Keratinocyte (primary cell): ENCODE results near the gene ARMC9. TPM values are rescaled to one million over a fixed set of nuclear protein-coding genes. Genes with fewer than 3 reads are reported as not detected.

ENCODE experiments used
- DNase-seq: peaks from one replicate; pipeline ENCODE4 v3.0.0-alpha.2; 2011; ENCODE audit warnings: low read depth, missing footprints, low spot score
- FAIRE-seq: peaks from 2 replicates; lab custom pipeline; 2011; peaks lifted over from hg19 to GRCh38; lab: Jason Lieb, UNC
- H2AFZ ChIP-seq: 2 replicates; pipeline ENCODE4 v1.6.0; 2012; ENCODE audit warnings: low read length, control low read depth, inconsistent platforms; ENCODE audit not compliant: control insufficient read depth
- H3K27ac ChIP-seq: 2 replicates; pipeline ENCODE4 v1.5.1; 2011; ENCODE audit warnings: low read length; ENCODE audit not compliant: control insufficient read depth, insufficient read depth
- H3K27me3 ChIP-seq: 3 replicates; pipeline ENCODE4 v1.6.0; 2011; ENCODE audit warnings: low read length; ENCODE audit not compliant: control insufficient read depth, insufficient read depth; ENCODE audit errors: extremely low read depth
- H3K36me3 ChIP-seq, 2 experiments: 2 replicates in 1 of 2; 3 replicates in 1 of 2; pipeline ENCODE4 v1.5.1; 2011; ENCODE audit warnings: low read length in 2 of 2, mild to moderate bottlenecking in 1 of 2; ENCODE audit not compliant: control insufficient read depth in 2 of 2, insufficient read depth in 2 of 2; ENCODE audit errors: extremely low read depth in 1 of 2
- H3K4me1 ChIP-seq: 3 replicates; pipeline ENCODE4 v1.5.1; 2011; ENCODE audit warnings: low read length; ENCODE audit not compliant: control insufficient read depth, insufficient read depth; ENCODE audit errors: extremely low read depth
- H3K4me2 ChIP-seq: 3 replicates; pipeline ENCODE4 v1.6.0; 2011; ENCODE audit warnings: low read depth, low read length; ENCODE audit not compliant: control insufficient read depth, insufficient read depth; ENCODE audit errors: extremely low read depth
- H3K4me3 ChIP-seq, 3 experiments: fragments of 200-600 bp in 1 of 3; sonication (generic) in 1 of 3; 2 replicates in 2 of 3; 3 replicates in 1 of 3; pipeline ENCODE4 v1.5.1; 2011 to 2016; ENCODE audit warnings: low read length in 3 of 3, mild to moderate bottlenecking in 3 of 3, control low read depth in 2 of 3, inconsistent platforms in 1 of 3, low read depth in 1 of 3, mixed read lengths in 1 of 3, mixed run types in 1 of 3, moderate library complexity in 1 of 3; ENCODE audit not compliant: control insufficient read depth in 2 of 3, insufficient read depth in 2 of 3; ENCODE audit errors: extremely low read depth in 1 of 3
- H3K79me2 ChIP-seq: 2 replicates; pipeline ENCODE4 v1.6.0; 2012; ENCODE audit warnings: low read length; ENCODE audit not compliant: control insufficient read depth, insufficient read depth
- H3K9ac ChIP-seq: 3 replicates; pipeline ENCODE4 v1.6.0; 2011; ENCODE audit warnings: low read length; ENCODE audit not compliant: control insufficient read depth, insufficient read depth; ENCODE audit errors: extremely low read depth
- H3K9me1 ChIP-seq: 3 replicates; pipeline ENCODE4 v1.6.0; 2011; ENCODE audit warnings: low read length; ENCODE audit not compliant: control insufficient read depth, insufficient read depth; ENCODE audit errors: extremely low read depth
- H3K9me3 ChIP-seq: 2 replicates; pipeline ENCODE4 v1.5.1; 2012; ENCODE audit warnings: low read depth, low read length; ENCODE audit not compliant: control insufficient read depth
- H4K20me1 ChIP-seq: 3 replicates; pipeline ENCODE4 v1.6.0; 2011; ENCODE audit warnings: low read length; ENCODE audit not compliant: control insufficient read depth, insufficient read depth; ENCODE audit errors: extremely low read depth
- EZH2 ChIP-seq: IDR thresholded peaks from one replicate; pipeline ENCODE4 v1.6.1; 2012; ENCODE audit warnings: inconsistent platforms, mild to moderate bottlenecking, low read length, moderate library complexity
- dilution Hi-C: fragments of 300-500 bp; cut with MboI; formaldehyde crosslinking; loops from one replicate; pipeline ENCODE4 v1.7.0; 2020; ENCODE audit warnings: low sequenced_read_pairs; ENCODE audit not compliant: extremely low pct_ligation_motif_present
- polyA plus RNA-seq, 5 experiments: library from polyadenylated mRNA; depleted of rRNA in 3 of 5; stranded (reverse) in 3 of 5; stranded (forward) in 1 of 5; unstranded in 1 of 5; fragments of >200 nt; gene quantifications; 1 replicate in 1 of 5; 2 replicates in 3 of 5; 3 replicates in 1 of 5; pipeline versions ENCODE4 v1.2.1 to v1.2.3, GENCODE V29; 2011 to 2012; ENCODE audit warnings: missing spikeins in 2 of 5, low read depth in 1 of 5, low replicate concordance in 1 of 5
- TF ChIP-seq, protein P1 (sequence below), 3 experiments: IDR thresholded peaks in 1 of 3; conservative IDR thresholded peaks in 1 of 3; optimal IDR thresholded peaks in 1 of 3; 2 replicates in 2 of 3; 3 replicates in 1 of 3; pipeline versions ENCODE3 to v1.5.1; 2011; ENCODE audit warnings: low read length in 3 of 3, mild to moderate bottlenecking in 3 of 3, moderate library complexity in 2 of 3, control low read depth in 1 of 3, inconsistent platforms in 1 of 3; ENCODE audit not compliant: insufficient read depth in 2 of 3; ENCODE audit errors: extremely low read depth in 1 of 3

The ARMC9 gene
- polyA plus RNA-seq, 1 donor (not counting 4 experiments of a cell fraction or from before 2014, with no cell fraction given), result 16.2 TPM

DNA sequence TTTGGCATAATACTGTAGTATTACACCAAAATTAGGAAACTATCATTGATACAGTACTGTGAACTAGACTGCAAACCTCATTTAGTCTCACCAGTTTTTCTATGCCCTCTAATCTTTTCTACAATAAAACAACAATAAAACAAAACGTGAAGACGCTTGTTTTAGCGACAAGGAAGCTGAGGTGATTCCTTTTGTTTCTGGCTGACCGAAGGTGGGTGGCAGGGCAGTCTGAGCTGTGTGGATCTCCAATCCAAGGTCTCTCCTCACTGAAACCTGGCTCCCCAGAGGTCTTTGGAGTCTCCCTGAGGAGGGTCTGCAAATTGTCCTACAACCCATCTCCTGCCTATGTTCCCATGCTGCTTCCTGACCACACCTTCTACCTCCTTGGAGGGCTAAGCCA, 59.3 kb downstream of the ARMC9 start:
- H3K79me2 ChIP-seq, result no peaks in the 10 kb centered on the region
- H3K27ac ChIP-seq, result no peak overlapping the region
- H3K4me1 ChIP-seq, result no peaks in the 10 kb centered on the region
- H3K4me2 ChIP-seq, result no peak overlapping the region
- H3K9me3 ChIP-seq, result no peaks in the 10 kb centered on the region
- H3K9me1 ChIP-seq, result no peaks in the 10 kb centered on the region
- no peaks in the 10 kb centered on the region for H3K27me3 ChIP-seq
- H2AFZ ChIP-seq, result no peak overlapping the region
- no peak overlapping the region for H3K9ac ChIP-seq
- dilution Hi-C loops, result no loop called here
- no peaks in the 10 kb centered on the region for H4K20me1 ChIP-seq
- no peak for TF ChIP-seq EZH2
- FAIRE-seq, result no peak
- no peak for DNase-seq
- H3K36me3 ChIP-seq, result peaks cover 0 to 3% of the 10 kb centered on the region in 2 experiments
- no peak overlapping the region for H3K4me3 ChIP-seq

DNA sequence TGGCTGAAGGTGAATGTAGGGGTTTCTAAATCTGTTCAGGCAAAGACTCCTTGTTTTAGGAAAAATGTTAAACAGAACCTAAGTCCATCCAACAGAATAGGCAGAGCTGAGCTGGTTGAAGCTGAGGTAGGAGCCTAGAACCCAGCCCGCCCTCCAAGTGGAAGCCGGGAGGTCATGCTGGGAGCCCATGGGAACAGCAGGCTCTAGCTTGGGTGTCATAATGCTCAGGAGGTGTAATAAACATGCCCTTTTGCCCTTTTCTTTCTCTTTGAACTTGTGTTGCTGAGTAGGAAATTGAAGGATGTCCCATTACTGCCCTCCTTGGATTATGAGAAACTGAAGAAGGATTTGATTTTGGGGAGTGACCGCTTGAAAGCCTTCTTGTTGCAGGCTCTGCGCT, 60.3 kb downstream of the ARMC9 start:
- H3K9me1 ChIP-seq, result no peaks in the 10 kb centered on the region
- no peaks in the 10 kb centered on the region for H3K4me1 ChIP-seq
- H3K9ac ChIP-seq, result no peak overlapping the region
- no peaks in the 10 kb centered on the region for H3K79me2 ChIP-seq
- no peaks in the 10 kb centered on the region for H3K27me3 ChIP-seq
- H3K4me2 ChIP-seq, result no peak overlapping the region
- TF ChIP-seq EZH2, result no peak
- TF ChIP-seq, protein P1, sequence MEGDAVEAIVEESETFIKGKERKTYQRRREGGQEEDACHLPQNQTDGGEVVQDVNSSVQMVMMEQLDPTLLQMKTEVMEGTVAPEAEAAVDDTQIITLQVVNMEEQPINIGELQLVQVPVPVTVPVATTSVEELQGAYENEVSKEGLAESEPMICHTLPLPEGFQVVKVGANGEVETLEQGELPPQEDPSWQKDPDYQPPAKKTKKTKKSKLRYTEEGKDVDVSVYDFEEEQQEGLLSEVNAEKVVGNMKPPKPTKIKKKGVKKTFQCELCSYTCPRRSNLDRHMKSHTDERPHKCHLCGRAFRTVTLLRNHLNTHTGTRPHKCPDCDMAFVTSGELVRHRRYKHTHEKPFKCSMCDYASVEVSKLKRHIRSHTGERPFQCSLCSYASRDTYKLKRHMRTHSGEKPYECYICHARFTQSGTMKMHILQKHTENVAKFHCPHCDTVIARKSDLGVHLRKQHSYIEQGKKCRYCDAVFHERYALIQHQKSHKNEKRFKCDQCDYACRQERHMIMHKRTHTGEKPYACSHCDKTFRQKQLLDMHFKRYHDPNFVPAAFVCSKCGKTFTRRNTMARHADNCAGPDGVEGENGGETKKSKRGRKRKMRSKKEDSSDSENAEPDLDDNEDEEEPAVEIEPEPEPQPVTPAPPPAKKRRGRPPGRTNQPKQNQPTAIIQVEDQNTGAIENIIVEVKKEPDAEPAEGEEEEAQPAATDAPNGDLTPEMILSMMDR (optimal IDR thresholded peaks at IDR 0.05 in 1 of 3, IDR thresholded peaks at IDR 0.05 in 1 of 3, conservative IDR thresholded peaks at IDR 0.05 in 1 of 3; ENCODE audit: extremely low read depth in 1 of 3, insufficient read depth in 2 of 3, low read length in 3 of 3), result no peak
- no peak for DNase-seq
- dilution Hi-C loops, result no loop called here
- no peak overlapping the region for H3K4me3 ChIP-seq
- FAIRE-seq, result no peak
- H2AFZ ChIP-seq, result no peak overlapping the region
- no peaks in the 10 kb centered on the region for H4K20me1 ChIP-seq
- no peaks in the 10 kb centered on the region for H3K9me3 ChIP-seq
- H3K27ac ChIP-seq, result no peak overlapping the region
- H3K36me3 ChIP-seq, result peaks cover 0 to 3% of the 10 kb centered on the region in 2 experiments

DNA sequence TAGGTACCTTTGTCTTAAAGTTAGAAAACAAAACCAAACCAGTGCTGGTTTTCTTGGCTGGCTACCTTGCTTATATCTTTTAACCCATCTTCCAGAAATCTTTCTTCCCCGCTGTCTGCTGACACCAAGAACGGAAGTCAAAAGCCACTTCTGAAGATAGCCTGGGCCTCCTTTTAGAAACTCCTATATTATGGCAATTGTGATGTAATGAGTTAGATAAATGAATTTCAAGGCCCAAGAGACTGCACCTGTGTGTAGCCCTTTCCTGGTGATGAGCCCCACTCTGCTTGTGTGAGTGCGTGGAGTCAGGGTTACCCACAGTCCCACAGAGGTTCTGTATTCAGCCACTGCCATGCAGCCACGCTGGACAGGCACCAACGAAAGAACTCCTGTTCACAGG, 60.7 kb downstream of the ARMC9 start:
- Histone ChIP-seq H3K9me3 (no peaks in the 10 kb centered on the region), H3K27ac (no peak overlapping the region), H3K36me3 (peaks cover 0 to 3% of the 10 kb centered on the region in 2 experiments), H3K4me1 (no peaks in the 10 kb centered on the region), H2AFZ (no peak overlapping the region), H3K4me2 (no peak overlapping the region), H3K79me2 (no peaks in the 10 kb centered on the region), H4K20me1 (no peaks in the 10 kb centered on the region), H3K9me1 (no peaks in the 10 kb centered on the region), H3K27me3 (no peaks in the 10 kb centered on the region), H3K9ac (no peak overlapping the region), H3K4me3 (no peak overlapping the region)
- DNase-seq (no peak), FAIRE-seq (no peak)
- dilution Hi-C loops, result no loop called here
- no peak for TF ChIP-seq EZH2
- TF ChIP-seq, protein P1 (optimal IDR thresholded peaks at IDR 0.05 in 1 of 3, IDR thresholded peaks at IDR 0.05 in 1 of 3, conservative IDR thresholded peaks at IDR 0.05 in 1 of 3; ENCODE audit: extremely low read depth in 1 of 3, insufficient read depth in 2 of 3, low read length in 3 of 3), result no peak
